Activated naive CD4-positive, alpha-beta T cell treated with anti-CD3 and anti-CD28 coated beads, Interleukin-2, amount 10 ng/mL, durations not matched to agents 7 days and 5 days (primary cell): ENCODE results near the gene CTPS1.

ENCODE experiments used
- CTCF ChIA-PET: fragments of 350-600 bp; sonication (Branson Sonifier 250); formaldehyde crosslinking; loops from one replicate; lab custom pipeline; 2021; ENCODE audit warnings: antibody characterized with exemption; lab: Charles Lee
- DNase-seq: peaks from one replicate; pipeline ENCODE4 v3.0.0-alpha.2; 2020
- H3K27ac Mint-ChIP-seq: one replicate; pipeline ENCODE4 v1.8.0; 2021; ENCODE audit warnings: mild to moderate bottlenecking, moderate library complexity, mixed read lengths
- H3K27me3 Mint-ChIP-seq: one replicate; pipeline ENCODE4 v1.8.0; 2021; ENCODE audit warnings: mild to moderate bottlenecking, mixed read lengths
- H3K36me3 Mint-ChIP-seq: one replicate; pipeline ENCODE4 v1.8.0; 2021; ENCODE audit warnings: mixed read lengths
- H3K4me1 Mint-ChIP-seq: one replicate; pipeline ENCODE4 v1.8.0; 2021; ENCODE audit warnings: mixed read lengths
- H3K4me3 Mint-ChIP-seq: one replicate; pipeline ENCODE4 v1.8.0; 2021; ENCODE audit warnings: mild to moderate bottlenecking, moderate library complexity, mixed read lengths
- H3K9me3 Mint-ChIP-seq: one replicate; pipeline ENCODE4 v1.8.0; 2021; ENCODE audit warnings: mixed read lengths

The CTPS1 gene

GRCh38 chr1:41028034-41028642 is 48.6 kb downstream of the CTPS1 start:
- H3K27me3 Mint-ChIP-seq, result no peaks in the 10 kb centered on the region
- H3K27ac Mint-ChIP-seq, result no peak overlapping the region
- H3K36me3 Mint-ChIP-seq, result peaks cover 30% of the 10 kb centered on the region
- CTCF ChIA-PET, result no interaction called here
- no peak overlapping the region for H3K4me3 Mint-ChIP-seq
- H3K9me3 Mint-ChIP-seq, result no peaks in the 10 kb centered on the region
- H3K4me1 Mint-ChIP-seq, result peaks cover 12% of the 10 kb centered on the region
- no peak for DNase-seq

DNA sequence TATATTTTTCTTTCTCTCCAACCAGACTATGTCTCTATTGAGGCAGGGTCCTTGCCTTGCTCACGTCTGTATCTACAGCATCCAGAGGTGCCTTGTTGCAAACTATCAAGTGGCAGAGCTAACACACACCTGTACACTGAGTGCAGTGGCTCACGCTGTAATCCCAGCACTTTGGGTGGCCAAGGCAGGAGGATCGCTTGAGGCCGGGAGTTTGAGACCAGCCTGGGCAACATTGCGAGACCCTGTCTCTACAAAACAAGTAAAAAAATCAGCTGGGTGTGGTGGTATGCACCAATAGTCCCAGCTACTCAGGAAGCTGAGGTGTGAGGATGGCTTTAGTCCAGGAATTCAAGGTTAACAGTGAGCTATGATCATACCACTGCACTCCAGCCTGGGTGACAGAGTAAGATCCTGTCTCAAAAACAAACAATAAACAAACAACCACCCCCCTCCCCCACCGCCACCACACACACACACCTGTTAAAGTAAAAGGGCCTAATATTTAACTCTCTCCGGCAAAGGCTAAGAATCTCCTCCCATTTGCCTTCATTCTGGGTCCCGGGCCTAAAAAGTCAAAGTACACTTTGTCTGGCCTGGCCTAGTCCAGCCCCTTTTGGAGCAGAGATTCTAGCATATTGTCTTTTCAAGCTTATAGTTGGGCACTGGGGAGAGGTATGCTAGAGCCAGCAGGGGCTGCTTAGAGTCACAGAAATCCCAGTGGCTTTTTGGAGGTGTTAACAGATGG is 51.5 kb downstream of the CTPS1 start:
- CTCF ChIA-PET, result no interaction called here
- Mint-ChIP-seq H3K9me3 (no peaks in the 10 kb centered on the region), H3K4me3 (no peak overlapping the region), H3K36me3 (peaks cover 33% of the 10 kb centered on the region), H3K27ac (no peak overlapping the region), H3K4me1 (peaks cover 4% of the 10 kb centered on the region), H3K27me3 (no peaks in the 10 kb centered on the region)
- no peak for DNase-seq

GRCh38 chr1:41032147-41032546 is 52.7 kb downstream of the CTPS1 start:
- DNase-seq, result no peak
- CTCF ChIA-PET, result no interaction called here
- peaks cover 33% of the 10 kb centered on the region for H3K36me3 Mint-ChIP-seq
- no peaks in the 10 kb centered on the region for H3K27me3 Mint-ChIP-seq
- H3K9me3 Mint-ChIP-seq, result no peaks in the 10 kb centered on the region
- H3K27ac Mint-ChIP-seq, result no peak overlapping the region
- no peak overlapping the region for H3K4me3 Mint-ChIP-seq
- H3K4me1 Mint-ChIP-seq, result no peaks in the 10 kb centered on the region

DNA sequence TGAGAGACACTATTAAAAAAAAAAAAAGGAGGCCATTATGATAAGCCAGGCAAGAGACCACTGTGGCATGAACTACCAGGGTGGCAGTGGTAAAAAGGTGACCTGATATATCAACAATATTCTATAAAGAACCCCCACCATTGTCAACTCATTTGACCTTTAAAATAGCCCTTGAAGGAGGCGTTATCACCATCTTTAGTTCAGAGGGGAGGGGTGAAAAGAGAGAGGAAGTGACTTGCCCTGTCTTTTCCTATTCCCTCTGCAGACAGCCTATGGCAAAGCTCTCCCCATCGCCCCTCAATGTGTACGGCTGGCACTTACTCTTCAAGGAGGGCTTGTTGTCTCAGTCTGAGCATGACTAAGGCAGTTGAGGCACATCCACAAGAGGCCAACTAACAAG is 53.8 kb downstream of the CTPS1 start:
- Mint-ChIP-seq H3K4me3 (no peak overlapping the region), H3K27ac (no peak overlapping the region), H3K4me1 (no peaks in the 10 kb centered on the region), H3K9me3 (no peaks in the 10 kb centered on the region), H3K36me3 (peaks cover 31% of the 10 kb centered on the region), H3K27me3 (no peaks in the 10 kb centered on the region)
- CTCF ChIA-PET, result no interaction called here
- DNase-seq, result no peak

DNA sequence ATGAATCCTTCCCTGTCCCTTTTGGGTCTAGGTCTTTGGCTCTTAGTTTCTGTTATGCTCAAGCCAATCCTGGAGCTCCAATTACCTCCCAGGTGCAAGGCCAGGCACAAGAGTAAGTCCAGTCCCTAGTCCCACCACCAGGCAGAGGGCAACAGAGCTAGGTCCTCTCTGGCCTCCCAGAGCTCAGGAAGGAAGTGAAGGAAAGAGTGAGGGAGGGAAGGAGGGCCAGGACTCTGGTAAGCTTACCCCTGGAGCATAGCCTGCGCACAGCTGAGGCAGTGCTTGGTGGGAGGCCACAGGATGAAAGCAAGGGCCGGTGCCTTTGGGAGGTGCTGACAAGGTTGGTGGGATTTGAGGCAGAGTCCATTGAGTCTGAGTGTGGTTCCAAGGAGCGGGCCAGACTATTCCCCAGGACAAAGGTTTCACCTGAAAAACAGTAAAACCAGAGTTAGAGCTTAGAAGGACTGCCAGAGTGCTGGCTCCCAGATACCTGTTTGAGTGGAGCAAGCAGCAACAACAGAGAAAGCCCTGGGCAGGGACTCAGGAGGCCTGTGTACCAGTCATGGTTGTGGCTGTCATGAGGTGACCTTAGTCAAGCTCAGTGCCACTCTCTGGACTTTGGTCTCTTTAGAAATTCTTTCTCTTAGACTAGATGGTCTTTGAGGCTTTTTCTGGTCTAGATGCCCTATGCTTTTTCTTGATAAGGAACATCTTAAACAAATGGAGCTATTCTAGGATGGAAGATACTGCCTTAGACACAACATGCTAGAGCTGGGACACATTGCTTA is 57.8 kb downstream of the CTPS1 start:
- H3K4me1 Mint-ChIP-seq, result peaks cover 3% of the 10 kb centered on the region
- no peak overlapping the region for H3K4me3 Mint-ChIP-seq
- H3K36me3 Mint-ChIP-seq, result peaks cover 18% of the 10 kb centered on the region
- H3K9me3 Mint-ChIP-seq, result no peaks in the 10 kb centered on the region
- DNase-seq, result no peak
- CTCF ChIA-PET, result interaction anchor here (1.1 kb wide), 1 partner anchor 11 kb away, joined by 3 read pairs; no protein-coding TSS in a partner anchor
- H3K27ac Mint-ChIP-seq, result no peak overlapping the region
- H3K27me3 Mint-ChIP-seq, result no peaks in the 10 kb centered on the region

- H3K9me3 Mint-ChIP-seq, result no peaks in the 10 kb centered on the region
- no peak overlapping the region for H3K4me3 Mint-ChIP-seq
- CTCF ChIA-PET, result interaction anchor here (1.2 kb wide), 1 partner anchor 15 kb away, joined by 4 read pairs; no protein-coding TSS in a partner anchor
- H3K27ac Mint-ChIP-seq, result no peak overlapping the region
- H3K27me3 Mint-ChIP-seq, result no peaks in the 10 kb centered on the region
- peaks cover 14% of the 10 kb centered on the region for H3K36me3 Mint-ChIP-seq
- H3K4me1 Mint-ChIP-seq, result peaks cover 3% of the 10 kb centered on the region
- DNase-seq, result no peak
These were observed 58.6 kb downstream of the CTPS1 start for GRCh38 chr1:41038110-41038509.

- Mint-ChIP-seq H3K27ac (peak overlapping the region; percentile 15), H3K9me3 (no peaks in the 10 kb centered on the region)
- CTCF ChIA-PET, result no interaction called here
These were observed 62.2 kb downstream of the CTPS1 start for GRCh38 chr1:41041614-41042270.

GRCh38 chr1:41044187-41044586 is 64.7 kb downstream of the CTPS1 start:
- Mint-ChIP-seq H3K4me1 (peaks cover 12% of the 10 kb centered on the region), H3K9me3 (no peaks in the 10 kb centered on the region), H3K36me3 (peaks cover 15% of the 10 kb centered on the region), H3K27ac (peak overlapping the region; percentile 39), H3K4me3 (no peak overlapping the region), H3K27me3 (no peaks in the 10 kb centered on the region)
- CTCF ChIA-PET, result no interaction called here
- DNase-seq, result no peak

More at GRCh38 chr1:41041614-41042270, 62.2 kb downstream of the CTPS1 start:
- Mint-ChIP-seq H3K36me3 (peaks cover 9% of the 10 kb centered on the region), H3K27me3 (no peaks in the 10 kb centered on the region), H3K4me1 (peaks cover 12% of the 10 kb centered on the region), H3K4me3 (no peak overlapping the region)
- no peak for DNase-seq

DNA sequence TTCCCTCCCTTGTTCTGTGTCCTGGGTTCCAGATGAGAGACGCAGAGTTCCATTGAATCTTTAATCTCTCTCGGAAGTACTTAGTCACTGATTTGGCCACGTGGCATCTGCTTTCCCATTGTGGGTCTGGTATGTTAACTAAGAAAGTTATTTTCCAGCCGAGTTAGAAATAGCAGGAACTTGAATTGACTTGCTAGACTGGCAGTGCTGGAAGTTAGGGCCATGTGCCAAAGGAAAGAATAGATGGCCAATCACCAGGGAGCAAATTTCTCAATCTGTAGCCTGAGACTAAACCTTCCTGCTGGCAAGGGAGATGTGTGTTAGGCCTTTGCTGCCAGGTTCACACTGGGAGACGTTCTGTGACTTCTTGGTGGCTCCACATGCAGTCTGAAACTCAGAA is 66.2 kb downstream of the CTPS1 start:
- Mint-ChIP-seq H3K27me3 (no peaks in the 10 kb centered on the region), H3K27ac (no peak overlapping the region), H3K4me3 (no peak overlapping the region), H3K4me1 (peaks cover 12% of the 10 kb centered on the region), H3K36me3 (peaks cover 11% of the 10 kb centered on the region), H3K9me3 (no peaks in the 10 kb centered on the region)
- CTCF ChIA-PET, result no interaction called here
- DNase-seq, result no peak

- no peaks in the 10 kb centered on the region for H3K27me3 Mint-ChIP-seq
- no peak overlapping the region for H3K4me3 Mint-ChIP-seq
- peaks cover 12% of the 10 kb centered on the region for H3K36me3 Mint-ChIP-seq
- no peak for DNase-seq
- peaks cover 12% of the 10 kb centered on the region for H3K4me1 Mint-ChIP-seq
- H3K27ac Mint-ChIP-seq, result no peak overlapping the region
- H3K9me3 Mint-ChIP-seq, result no peaks in the 10 kb centered on the region
- CTCF ChIA-PET, result no interaction called here
These were observed 66.9 kb downstream of the CTPS1 start for GRCh38 chr1:41046347-41046775.

DNA sequence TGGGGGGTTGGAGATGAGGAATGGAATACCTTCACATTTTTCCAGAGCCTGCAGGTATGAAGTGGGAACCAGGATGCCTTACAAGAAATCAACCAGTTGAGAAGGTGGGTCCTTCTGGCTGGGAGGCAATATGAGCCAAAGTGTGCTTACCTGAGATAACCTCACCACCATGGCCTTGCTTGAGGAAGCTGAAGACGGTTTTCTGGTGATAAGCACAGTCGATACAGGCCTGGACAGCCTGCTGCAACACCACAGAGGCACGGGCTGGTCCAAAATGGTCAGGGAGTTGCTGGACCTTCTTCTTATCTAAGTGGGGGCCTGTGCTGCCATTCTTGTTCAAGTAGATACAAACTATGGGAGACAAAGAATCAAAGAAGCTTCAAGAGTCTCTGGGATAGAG is 69.0 kb downstream of the CTPS1 start:
- no peaks in the 10 kb centered on the region for H3K9me3 Mint-ChIP-seq
- H3K27ac Mint-ChIP-seq, result no peak overlapping the region
- peaks cover 8% of the 10 kb centered on the region for H3K4me1 Mint-ChIP-seq
- CTCF ChIA-PET, result no interaction called here
- H3K4me3 Mint-ChIP-seq, result no peak overlapping the region
- H3K36me3 Mint-ChIP-seq, result peaks cover 16% of the 10 kb centered on the region
- DNase-seq, result no peak
- H3K27me3 Mint-ChIP-seq, result no peaks in the 10 kb centered on the region

- DNase-seq, result no peak
- no peaks in the 10 kb centered on the region for H3K27me3 Mint-ChIP-seq
- no peaks in the 10 kb centered on the region for H3K9me3 Mint-ChIP-seq
- no peak overlapping the region for H3K4me3 Mint-ChIP-seq
- H3K27ac Mint-ChIP-seq, result no peak overlapping the region
- CTCF ChIA-PET, result no interaction called here
- no peaks in the 10 kb centered on the region for H3K4me1 Mint-ChIP-seq
- peaks cover 16% of the 10 kb centered on the region for H3K36me3 Mint-ChIP-seq
These were observed 71.5 kb downstream of the CTPS1 start for GRCh38 chr1:41051022-41051421.

DNA sequence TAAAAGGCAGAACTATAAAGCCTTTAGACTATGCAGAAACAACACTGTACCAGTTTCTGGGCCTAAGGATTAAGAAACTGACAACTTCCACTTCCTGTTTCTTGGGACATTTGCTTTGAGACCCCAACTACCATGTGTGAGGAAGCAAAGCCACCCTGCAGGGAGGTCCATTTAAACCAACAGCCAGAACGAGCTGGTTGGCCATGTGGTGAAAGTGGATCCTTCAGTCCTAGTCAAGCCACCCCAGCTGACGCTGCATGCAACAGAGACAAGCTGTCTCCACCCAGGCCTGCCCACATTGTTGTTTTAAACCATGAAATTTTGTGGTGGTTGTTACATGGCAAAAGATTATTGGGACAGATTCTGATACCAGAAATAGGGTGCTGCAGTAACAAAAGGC is 73.8 kb downstream of the CTPS1 start:
- Mint-ChIP-seq H3K27me3 (no peaks in the 10 kb centered on the region), H3K4me1 (no peaks in the 10 kb centered on the region), H3K9me3 (no peaks in the 10 kb centered on the region), H3K4me3 (no peak overlapping the region), H3K27ac (peak overlapping the region; percentile 47), H3K36me3 (peaks cover 13% of the 10 kb centered on the region)
- DNase-seq, result no peak
- CTCF ChIA-PET, result no interaction called here

DNA sequence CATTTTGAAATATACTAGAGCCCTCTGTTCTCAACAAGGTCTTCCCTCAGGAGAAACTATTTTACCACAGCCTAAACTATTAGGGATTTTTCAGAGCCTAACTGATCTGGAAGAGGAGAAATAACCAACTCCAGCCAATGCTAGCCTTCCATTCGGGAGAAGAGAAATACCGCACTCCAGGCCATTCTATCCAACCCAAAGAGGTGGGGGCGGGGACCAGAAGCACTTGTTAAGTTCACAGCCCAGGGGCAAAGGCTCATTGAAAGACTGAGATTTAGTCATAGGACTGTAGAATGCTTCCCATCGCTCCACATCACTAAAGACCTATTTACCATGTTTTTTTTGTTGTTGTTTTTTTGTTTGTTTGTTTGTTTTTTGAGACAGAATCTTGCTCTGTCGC is 77.4 kb downstream of the CTPS1 start:
- H3K27me3 Mint-ChIP-seq, result no peaks in the 10 kb centered on the region
- no peaks in the 10 kb centered on the region for H3K4me1 Mint-ChIP-seq
- H3K9me3 Mint-ChIP-seq, result peaks cover 2% of the 10 kb centered on the region
- no peak for DNase-seq
- H3K4me3 Mint-ChIP-seq, result no peak overlapping the region
- CTCF ChIA-PET, result no interaction called here
- no peak overlapping the region for H3K27ac Mint-ChIP-seq
- H3K36me3 Mint-ChIP-seq, result peaks cover 29% of the 10 kb centered on the region
